Measurements from ENCODE around the gene AMD1.

DNA sequence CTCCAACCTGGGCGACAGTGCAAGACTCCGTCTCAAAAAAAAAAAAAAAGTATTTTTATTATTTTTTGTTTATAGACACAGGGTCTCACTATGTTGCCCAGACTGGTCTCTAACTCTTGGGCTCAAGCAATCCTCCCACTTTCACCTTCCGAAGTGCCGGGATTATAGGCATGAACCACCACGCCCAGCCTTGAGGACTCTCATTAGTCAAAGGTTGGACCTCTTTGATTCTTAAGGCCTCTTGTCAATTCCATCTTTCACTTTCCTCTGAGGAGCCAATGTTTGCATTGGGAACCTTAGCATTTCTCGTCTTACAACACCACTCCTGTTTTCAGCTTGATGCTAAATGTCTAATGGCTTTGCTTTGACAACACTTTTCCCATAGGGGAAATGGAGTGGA lies 43.2 kb upstream of the AMD1 start:
- TF ChIP-seq MAX (IDR thresholded peaks at IDR 0.05) (no peak), TCF12 (IDR thresholded peaks at IDR 0.05; ENCODE audit: low read depth) (no peak), EP300 (IDR thresholded peaks at IDR 0.05; ENCODE audit: borderline replicate concordance) (no peak), CREB1 (IDR thresholded peaks at IDR 0.05; ENCODE audit: low read depth) (no peak), TAF1 (IDR thresholded peaks at IDR 0.05; ENCODE audit: low read depth) (no peak), REST (IDR thresholded peaks at IDR 0.05; ENCODE audit: low read depth) (no peak), FOXM1 (IDR thresholded peaks at IDR 0.05; ENCODE audit: borderline replicate concordance, low read depth) (no peak), CEBPB (IDR thresholded peaks at IDR 0.05) (no peak)
